ENCODE measurements around the gene ELMO1. TPM values are rescaled to one million over a fixed set of nuclear protein-coding genes. Genes with fewer than 3 reads are reported as not detected.
A peak's percentile ranks its signal among the peaks of the same experiment; 100 is the strongest.

The ELMO1 gene
- total and polyA plus RNA-seq, 2 experiments from 2014 or later = 6.5 to 24.9 TPM

DNA sequence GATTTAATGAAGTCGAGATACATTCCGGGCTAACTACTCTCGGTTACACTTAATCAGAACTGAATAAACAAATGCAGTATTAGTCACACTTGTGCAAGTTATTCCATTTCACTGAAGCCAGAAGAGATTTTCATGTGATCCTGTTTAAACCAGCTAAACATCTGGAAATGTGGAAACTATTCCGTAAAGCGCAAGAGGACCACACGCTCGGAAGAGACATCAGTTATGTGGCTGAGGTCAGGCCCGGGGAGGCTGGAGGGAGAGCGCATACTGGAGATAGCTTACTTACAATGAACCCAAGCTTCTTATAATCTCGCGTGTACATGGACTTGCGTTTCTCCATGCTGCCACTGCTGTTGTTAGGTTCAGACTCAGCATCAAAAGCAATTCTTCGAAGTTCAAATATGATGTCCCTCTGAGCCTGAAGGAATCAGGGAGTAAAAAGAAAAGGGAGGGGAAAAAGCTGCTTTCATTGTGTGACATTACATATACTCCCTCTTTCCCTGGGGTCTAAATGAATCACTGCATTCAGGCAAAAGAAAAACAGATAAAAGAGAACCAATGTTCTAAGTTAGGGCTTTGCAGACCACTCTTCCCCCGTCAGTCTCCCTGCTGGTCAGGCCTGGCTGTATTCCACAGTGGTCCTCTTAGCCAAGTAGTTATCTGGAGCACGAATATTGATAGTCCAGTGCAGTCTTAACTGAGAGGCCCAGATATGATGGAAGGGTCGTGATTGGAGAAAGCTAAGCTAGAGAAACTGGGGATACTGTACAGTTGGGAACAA lies 237.4 kb downstream of the ELMO1 start:
- peaks cover 3% of the 10 kb centered on the region for H3K27me3 Mint-ChIP-seq (ENCODE audit: insufficient read depth, low read depth, poor library complexity)
- H3K4me3 Mint-ChIP-seq = no peak overlapping the region
- H3K27me3 ChIP-seq (ENCODE audit: insufficient read depth) = no peaks in the 10 kb centered on the region
- TF ChIP-seq CTCF (conservative IDR thresholded peaks at IDR 0.05; ENCODE audit: low read depth in 2 of 2) (no peak), ZNF114 (CRISPR knock-in tag; IDR thresholded peaks at IDR 0.05) (no peak), JUNB (IDR thresholded peaks at IDR 0.05; ENCODE audit: unreplicated experiment) (no peak), CREB1 (CRISPR knock-in tag; IDR thresholded peaks at IDR 0.05; ENCODE audit: low read depth) (no peak), EZH2 (IDR thresholded peaks at IDR 0.05; ENCODE audit: low read depth, unreplicated experiment) (no peak), REST (IDR thresholded peaks at IDR 0.05; ENCODE audit: unreplicated experiment) (no peak)
- H3K4me1 ChIP-seq (ENCODE audit: insufficient read depth) = peaks cover 13% of the 10 kb centered on the region
- H3K4me2 ChIP-seq = no peak overlapping the region
- H3K4me1 Mint-ChIP-seq = peaks cover 17% of the 10 kb centered on the region
- peaks cover 7% of the 10 kb centered on the region; the same call in 2 of the 3 replicates for H3K36me3 Mint-ChIP-seq (ENCODE audit: low read depth)
- H3K36me3 ChIP-seq (ENCODE audit: insufficient read depth) = no peaks in the 10 kb centered on the region
- ATAC-seq = no peak
- no peak for DNase-seq (ENCODE audit: low spot score)
- no peaks in the 10 kb centered on the region for H3F3A ChIP-seq (replicated peaks; ENCODE audit: low read depth)
- no peaks in the 10 kb centered on the region for H4K20me1 ChIP-seq (replicated peaks; ENCODE audit: insufficient read depth)
- H3K27ac Mint-ChIP-seq = no peak overlapping the region
- peaks cover 11% of the 10 kb centered on the region; the same call in 1 of the 2 replicates for H3K9me2 ChIP-seq (ENCODE audit: insufficient read depth)
- no peaks in the 10 kb centered on the region for H3K79me2 ChIP-seq (replicated peaks; ENCODE audit: insufficient read depth)
- H3K9me3 Mint-ChIP-seq = no peaks in the 10 kb centered on the region; the same call in 2 of the 3 replicates
- no peak overlapping the region for H2AFZ ChIP-seq
- H3K4me3 ChIP-seq = no peak overlapping the region
- H3K27ac ChIP-seq (ENCODE audit: low read depth) = no peak overlapping the region

GRCh38 chr7:37209195-37209594 lies 239.5 kb downstream of the ELMO1 start:
- no peak overlapping the region for H3K27ac ChIP-seq (ENCODE audit: low read depth)
- TF ChIP-seq POLR2AphosphoS5 (IDR thresholded peaks at IDR 0.05; ENCODE audit: low read depth) = no peak
- no peak for TF ChIP-seq EZH2 (IDR thresholded peaks at IDR 0.05; ENCODE audit: low read depth, unreplicated experiment)
- no peak for TF ChIP-seq EZH2phosphoT487 (IDR thresholded peaks at IDR 0.05; ENCODE audit: unreplicated experiment)
- TF ChIP-seq, protein P1, sequence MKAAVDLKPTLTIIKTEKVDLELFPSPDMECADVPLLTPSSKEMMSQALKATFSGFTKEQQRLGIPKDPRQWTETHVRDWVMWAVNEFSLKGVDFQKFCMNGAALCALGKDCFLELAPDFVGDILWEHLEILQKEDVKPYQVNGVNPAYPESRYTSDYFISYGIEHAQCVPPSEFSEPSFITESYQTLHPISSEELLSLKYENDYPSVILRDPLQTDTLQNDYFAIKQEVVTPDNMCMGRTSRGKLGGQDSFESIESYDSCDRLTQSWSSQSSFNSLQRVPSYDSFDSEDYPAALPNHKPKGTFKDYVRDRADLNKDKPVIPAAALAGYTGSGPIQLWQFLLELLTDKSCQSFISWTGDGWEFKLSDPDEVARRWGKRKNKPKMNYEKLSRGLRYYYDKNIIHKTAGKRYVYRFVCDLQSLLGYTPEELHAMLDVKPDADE (IDR thresholded peaks at IDR 0.05) = no peak

More at GRCh38 chr7:37209195-37209594, 239.5 kb downstream of the ELMO1 start:
- H3K36me3 ChIP-seq (ENCODE audit: insufficient read depth) = no peaks in the 10 kb centered on the region
- H3K9me2 ChIP-seq (ENCODE audit: insufficient read depth) = peaks cover 11% of the 10 kb centered on the region; the same call in 1 of the 2 replicates
- no peaks in the 10 kb centered on the region for H3K79me2 ChIP-seq (replicated peaks; ENCODE audit: insufficient read depth)
- Mint-ChIP-seq H3K27me3 (ENCODE audit: insufficient read depth, low read depth, poor library complexity) (no peaks in the 10 kb centered on the region), H3K4me3 (no peak overlapping the region), H3K4me1 (no peaks in the 10 kb centered on the region), H3K9me3 (peaks cover 4% of the 10 kb centered on the region; the same call in 1 of the 3 replicates), H3K27ac (0 out of 2 replicates have a peak overlapping the region, but pooled peaks have one; percentile 19), H3K36me3 (ENCODE audit: low read depth) (peaks cover 16% of the 10 kb centered on the region)
- H4K20me1 ChIP-seq (replicated peaks; ENCODE audit: insufficient read depth) = no peaks in the 10 kb centered on the region
- H3K27me3 ChIP-seq (ENCODE audit: insufficient read depth) = no peaks in the 10 kb centered on the region
- no peaks in the 10 kb centered on the region for H3F3A ChIP-seq (replicated peaks; ENCODE audit: low read depth)
- H3K4me2 ChIP-seq = no peak overlapping the region
- no peak overlapping the region for H2AFZ ChIP-seq
- DNase-seq (ENCODE audit: low spot score) = no peak
- H3K4me3 ChIP-seq = no peak overlapping the region
- no peaks in the 10 kb centered on the region for H3K4me1 ChIP-seq (ENCODE audit: insufficient read depth)
- no peak for ATAC-seq

All from GM23338 (cell line).